Ascending aorta (tissue), 2 donors: ENCODE data around the gene GABBR1. TPM values are rescaled to one million over a fixed set of nuclear protein-coding genes. Genes with fewer than 3 reads are reported as not detected.

Experiments
- DNase-seq, 2 donors: peaks; one replicate each; pipeline ENCODE4 v3.0.0-alpha.2; 2019; ENCODE audit warnings: low spot score in 2 of 2
- H3K27ac ChIP-seq, 2 donors: fragments of 200-600 bp; sonication (generic); one replicate each; pipeline ENCODE4 v1.5.1; 2016 to 2017; ENCODE audit warnings: mild to moderate bottlenecking in 1 of 2
- H3K27me3 ChIP-seq: fragments of 200-600 bp; sonication (generic); one replicate; pipeline ENCODE4 v1.5.1; 2017
- H3K36me3 ChIP-seq, 2 donors: fragments of 200-600 bp; sonication (generic); one replicate each; pipeline ENCODE4 v1.5.1; 2016
- H3K4me1 ChIP-seq, 2 donors: fragments of 200-600 bp; sonication (generic); one replicate each; pipeline ENCODE4 v1.5.1; 2016 to 2017; ENCODE audit warnings: mild to moderate bottlenecking in 1 of 2
- H3K4me3 ChIP-seq, 2 donors: fragments of 200-600 bp; sonication (generic); one replicate each; pipeline ENCODE4 v1.5.1; 2016 to 2017; ENCODE audit warnings: mild to moderate bottlenecking in 1 of 2
- H3K9me3 ChIP-seq, 2 donors: fragments of 200-600 bp; sonication (generic); one replicate each; pipeline ENCODE4 v1.5.1; 2016
- intact Hi-C: fragments of 100-400 bp; cut with DNase I; formaldehyde crosslinking; loops from one replicate; pipeline ENCODE4 v1.15.1; 2023
- total RNA-seq: library from RNA; depleted of rRNA; stranded (reverse); fragments of >200 nt; gene quantifications from one replicate; pipeline ENCODE4 v1.1.0, GENCODE V29; 2016
- TF ChIP-seq, protein P1 (sequence below), 3 experiments: fragments of 200-600 bp in 2 of 3; fragments of 450-650 bp in 1 of 3; sonication (generic) in 2 of 3; IDR thresholded peaks; one replicate each; pipeline ENCODE4 v1.5.1; 2016 to 2019; ENCODE audit warnings: antibody characterized with exemption in 3 of 3, mild to moderate bottlenecking in 1 of 3, moderate library complexity in 1 of 3

Gene GABBR1
- total RNA-seq, 1 donor from 2014 or later, result 166 TPM

DNA sequence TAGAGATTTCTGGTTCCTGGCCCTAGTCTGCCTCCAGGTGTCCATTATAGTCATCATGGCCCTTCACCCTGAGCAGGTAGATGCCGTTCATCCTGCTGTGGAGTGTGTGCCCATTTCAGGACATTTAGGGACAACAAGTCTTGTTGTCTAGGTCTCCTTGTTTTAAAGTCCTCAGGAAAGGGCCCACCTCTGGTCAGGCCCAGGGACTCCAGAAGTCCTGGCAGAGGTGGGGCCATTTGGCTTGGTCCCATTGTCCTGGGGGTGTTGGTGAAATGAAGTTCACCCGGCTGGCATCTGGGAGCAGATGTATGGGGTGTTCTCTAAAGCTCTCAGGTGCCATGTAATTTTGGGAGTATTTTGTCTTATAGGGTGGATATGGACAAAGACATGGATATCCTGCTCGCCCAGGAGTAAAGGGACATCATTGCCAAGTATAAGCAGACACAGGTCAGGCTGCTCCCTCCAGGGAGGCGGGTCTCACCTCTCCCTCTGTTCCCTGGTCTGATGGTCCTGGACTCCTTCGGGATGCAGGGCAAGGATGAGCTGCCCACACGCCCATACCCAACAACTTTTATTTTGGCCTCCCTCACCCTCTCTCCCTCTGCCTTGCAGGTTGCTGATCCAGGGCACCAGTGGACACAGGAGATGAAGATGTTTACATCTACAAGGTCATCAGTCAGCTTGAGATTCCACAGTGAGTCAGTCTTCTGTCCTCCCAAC, 113.5 kb downstream of the GABBR1 start:
- TF ChIP-seq, protein P1, sequence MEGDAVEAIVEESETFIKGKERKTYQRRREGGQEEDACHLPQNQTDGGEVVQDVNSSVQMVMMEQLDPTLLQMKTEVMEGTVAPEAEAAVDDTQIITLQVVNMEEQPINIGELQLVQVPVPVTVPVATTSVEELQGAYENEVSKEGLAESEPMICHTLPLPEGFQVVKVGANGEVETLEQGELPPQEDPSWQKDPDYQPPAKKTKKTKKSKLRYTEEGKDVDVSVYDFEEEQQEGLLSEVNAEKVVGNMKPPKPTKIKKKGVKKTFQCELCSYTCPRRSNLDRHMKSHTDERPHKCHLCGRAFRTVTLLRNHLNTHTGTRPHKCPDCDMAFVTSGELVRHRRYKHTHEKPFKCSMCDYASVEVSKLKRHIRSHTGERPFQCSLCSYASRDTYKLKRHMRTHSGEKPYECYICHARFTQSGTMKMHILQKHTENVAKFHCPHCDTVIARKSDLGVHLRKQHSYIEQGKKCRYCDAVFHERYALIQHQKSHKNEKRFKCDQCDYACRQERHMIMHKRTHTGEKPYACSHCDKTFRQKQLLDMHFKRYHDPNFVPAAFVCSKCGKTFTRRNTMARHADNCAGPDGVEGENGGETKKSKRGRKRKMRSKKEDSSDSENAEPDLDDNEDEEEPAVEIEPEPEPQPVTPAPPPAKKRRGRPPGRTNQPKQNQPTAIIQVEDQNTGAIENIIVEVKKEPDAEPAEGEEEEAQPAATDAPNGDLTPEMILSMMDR (IDR thresholded peaks at IDR 0.05), result no peak
- Histone ChIP-seq H3K27me3 (no peaks in the 10 kb centered on the region), H3K27ac (no peak overlapping the region), H3K4me3 (no peak overlapping the region), H3K4me1 (no peaks in the 10 kb centered on the region), H3K9me3 (no peaks in the 10 kb centered on the region), H3K36me3 (no peaks in the 10 kb centered on the region)
- intact Hi-C loops, result no loop called here
- peak in 1 of 2 donors; percentile 34 for DNase-seq

GRCh38 chr6:29517728-29518440, 115.1 kb downstream of the GABBR1 start:
- H3K9me3 ChIP-seq, result no peaks in the 10 kb centered on the region
- H3K4me3 ChIP-seq, result no peak overlapping the region
- H3K27ac ChIP-seq, result no peak overlapping the region
- peak in 1 of 2 donors; percentile 34 for DNase-seq
- no peaks in the 10 kb centered on the region for H3K36me3 ChIP-seq
- H3K4me1 ChIP-seq, result no peaks in the 10 kb centered on the region
- intact Hi-C loops, result no loop called here
- TF ChIP-seq, protein P1 (IDR thresholded peaks at IDR 0.05), result no peak
- no peaks in the 10 kb centered on the region for H3K27me3 ChIP-seq

DNA sequence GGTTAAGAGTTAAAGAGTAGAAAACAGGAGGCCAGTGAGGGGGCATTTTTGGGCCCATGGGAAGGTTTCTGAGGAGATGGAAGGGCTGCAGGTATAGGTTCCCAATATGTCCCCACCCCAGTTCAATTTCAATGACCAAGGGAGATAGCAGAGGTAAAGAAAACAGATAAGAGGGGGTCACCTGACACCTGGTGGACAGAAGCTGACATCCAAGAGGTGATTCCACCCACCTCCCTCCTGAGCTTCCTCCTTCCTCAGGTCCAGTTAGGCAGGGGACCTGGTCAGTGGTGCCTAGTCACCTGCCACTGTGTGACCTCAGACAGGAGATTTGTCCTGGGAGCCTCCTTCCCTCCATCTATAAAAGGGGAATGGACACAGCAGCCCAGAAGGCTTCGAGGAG, 115.7 kb downstream of the GABBR1 start:
- TF ChIP-seq, protein P1 (IDR thresholded peaks at IDR 0.05), result no peak
- Histone ChIP-seq H3K27ac (no peak overlapping the region), H3K4me1 (no peaks in the 10 kb centered on the region), H3K36me3 (no peaks in the 10 kb centered on the region), H3K9me3 (no peaks in the 10 kb centered on the region), H3K27me3 (no peaks in the 10 kb centered on the region), H3K4me3 (no peak overlapping the region)
- DNase-seq, result peak in 1 of 2 donors; percentile 25
- intact Hi-C loops, result no loop called here

GRCh38 chr6:29516108-29516507, 116.9 kb downstream of the GABBR1 start:
- Histone ChIP-seq H3K4me1 (no peaks in the 10 kb centered on the region), H3K4me3 (no peak overlapping the region), H3K27ac (no peak overlapping the region), H3K36me3 (no peaks in the 10 kb centered on the region), H3K27me3 (no peaks in the 10 kb centered on the region), H3K9me3 (no peaks in the 10 kb centered on the region)
- intact Hi-C loops, result no loop called here
- no peak for DNase-seq
- TF ChIP-seq, protein P1 (IDR thresholded peaks at IDR 0.05), result no peak

DNA sequence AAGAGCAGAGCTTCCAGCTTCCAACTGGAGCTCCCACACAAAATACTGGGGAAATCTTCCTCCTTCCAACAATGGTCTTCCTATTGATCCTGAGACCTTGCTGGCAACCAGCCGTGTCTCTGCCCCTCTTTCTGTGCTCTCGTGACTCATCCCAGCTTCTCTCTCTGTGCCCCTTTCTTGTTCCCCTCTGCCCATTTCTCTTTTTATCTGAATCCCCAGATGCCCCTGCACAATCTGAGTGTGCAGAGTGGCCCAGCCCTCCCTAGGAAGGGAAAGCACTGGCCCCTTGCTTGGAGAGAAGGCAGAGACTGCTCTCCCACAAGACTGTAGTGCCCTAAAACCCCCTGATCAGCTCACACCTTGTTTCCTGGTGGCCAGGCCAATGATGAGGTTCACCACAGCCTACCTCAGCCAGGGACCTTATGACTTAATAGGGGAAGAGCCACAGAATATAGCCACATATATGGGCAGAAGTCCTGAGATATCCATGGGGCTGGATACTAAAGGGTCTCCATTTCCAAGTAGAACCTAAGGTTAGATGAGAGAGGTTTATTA, 122.2 kb downstream of the GABBR1 start:
- H3K27ac ChIP-seq, result no peak overlapping the region
- no peaks in the 10 kb centered on the region for H3K9me3 ChIP-seq
- H3K4me1 ChIP-seq, result no peaks in the 10 kb centered on the region
- DNase-seq, result no peak
- H3K27me3 ChIP-seq, result no peaks in the 10 kb centered on the region
- intact Hi-C loops, result no loop called here
- TF ChIP-seq, protein P1 (IDR thresholded peaks at IDR 0.05), result no peak
- H3K36me3 ChIP-seq, result no peaks in the 10 kb centered on the region
- H3K4me3 ChIP-seq, result no peak overlapping the region
